MG63 (cell line): ENCODE measurements around the gene MGAT4A. TPM values are rescaled to one million over a fixed set of nuclear protein-coding genes. Genes with fewer than 3 reads are reported as not detected.

Source experiments
- DNase-seq: peaks from one replicate; pipeline ENCODE4 v3.0.0-alpha.2; 2020
- H3K27me3 ChIP-seq: fragments of 250-450 bp; sonication (Bioruptor Pico); 2 replicates; pipeline ENCODE4 v1.5.1; 2020; ENCODE audit warnings: mild to moderate bottlenecking, moderate library complexity
- H3K36me3 ChIP-seq: fragments of 250-450 bp; sonication (Bioruptor Pico); 2 replicates; pipeline ENCODE4 v1.5.1; 2020; ENCODE audit warnings: mild to moderate bottlenecking, moderate library complexity
- H3K4me3 ChIP-seq: fragments of 250-450 bp; sonication (Bioruptor Pico); 2 replicates; pipeline ENCODE4 v1.5.1; 2020; ENCODE audit warnings: mild to moderate bottlenecking, moderate library complexity
- H3K9me3 ChIP-seq: fragments of 250-450 bp; sonication (Bioruptor Pico); 2 replicates; pipeline ENCODE4 v1.5.1; 2020; ENCODE audit warnings: mild to moderate bottlenecking, moderate library complexity
- total RNA-seq: library from RNA; depleted of rRNA; stranded (reverse); fragments of >200 nt; shearing (Covaris generic); gene quantifications from 2 replicates; pipeline ENCODE4 v1.2.3, GENCODE V29; 2014; ENCODE audit warnings: low replicate concordance

MGAT4A gene
- total RNA-seq, 1 experiment from 2014 or later, result 2.2 TPM

GRCh38 chr2:98586551-98587140 lies 144.3 kb downstream of the MGAT4A start:
- no peaks in the 10 kb centered on the region for H3K9me3 ChIP-seq
- no peak overlapping the region for H3K4me3 ChIP-seq
- no peaks in the 10 kb centered on the region for H3K27me3 ChIP-seq
- H3K36me3 ChIP-seq, result no peaks in the 10 kb centered on the region; the same call in 1 of the 2 replicates
- no peak for DNase-seq

- Histone ChIP-seq H3K27me3 (no peaks in the 10 kb centered on the region), H3K36me3 (no peaks in the 10 kb centered on the region; the same call in 1 of the 2 replicates), H3K4me3 (no peak overlapping the region), H3K9me3 (no peaks in the 10 kb centered on the region)
- DNase-seq, result no peak
Observed at GRCh38 chr2:98585386-98585785, 145.5 kb downstream of the MGAT4A start.

GRCh38 chr2:98583816-98584618 lies 146.9 kb downstream of the MGAT4A start:
- H3K36me3 ChIP-seq, result no peaks in the 10 kb centered on the region
- H3K4me3 ChIP-seq, result no peak overlapping the region
- no peaks in the 10 kb centered on the region for H3K9me3 ChIP-seq
- DNase-seq, result no peak
- H3K27me3 ChIP-seq, result no peaks in the 10 kb centered on the region

- no peaks in the 10 kb centered on the region for H3K27me3 ChIP-seq
- no peaks in the 10 kb centered on the region for H3K36me3 ChIP-seq
- no peaks in the 10 kb centered on the region for H3K9me3 ChIP-seq
- no peak for DNase-seq
- H3K4me3 ChIP-seq, result no peak overlapping the region
Observed at GRCh38 chr2:98583276-98583675, 147.7 kb downstream of the MGAT4A start.

- H3K27me3 ChIP-seq, result no peaks in the 10 kb centered on the region
- no peaks in the 10 kb centered on the region for H3K36me3 ChIP-seq
- no peak for DNase-seq
- no peak overlapping the region for H3K4me3 ChIP-seq
- H3K9me3 ChIP-seq, result no peaks in the 10 kb centered on the region
Observed at GRCh38 chr2:98582523-98582922, 148.4 kb downstream of the MGAT4A start.

- no peaks in the 10 kb centered on the region for H3K27me3 ChIP-seq
- no peaks in the 10 kb centered on the region for H3K36me3 ChIP-seq
- DNase-seq, result no peak
- H3K4me3 ChIP-seq, result no peak overlapping the region
- no peaks in the 10 kb centered on the region for H3K9me3 ChIP-seq
Observed at GRCh38 chr2:98580656-98581284, 150.2 kb downstream of the MGAT4A start.

GRCh38 chr2:98579926-98580325 lies 151.0 kb downstream of the MGAT4A start:
- H3K36me3 ChIP-seq, result no peaks in the 10 kb centered on the region
- no peaks in the 10 kb centered on the region for H3K9me3 ChIP-seq
- no peaks in the 10 kb centered on the region for H3K27me3 ChIP-seq
- H3K4me3 ChIP-seq, result no peak overlapping the region
- no peak for DNase-seq

- no peaks in the 10 kb centered on the region for H3K27me3 ChIP-seq
- no peaks in the 10 kb centered on the region for H3K9me3 ChIP-seq
- H3K4me3 ChIP-seq, result no peak overlapping the region
- no peaks in the 10 kb centered on the region for H3K36me3 ChIP-seq
- DNase-seq, result no peak
Observed at GRCh38 chr2:98578231-98578630, 152.7 kb downstream of the MGAT4A start.

- Histone ChIP-seq H3K27me3 (no peaks in the 10 kb centered on the region), H3K9me3 (no peaks in the 10 kb centered on the region), H3K36me3 (no peaks in the 10 kb centered on the region), H3K4me3 (no peak overlapping the region)
- DNase-seq, result no peak
Observed at GRCh38 chr2:98577313-98577712, 153.6 kb downstream of the MGAT4A start.

- Histone ChIP-seq H3K36me3 (no peaks in the 10 kb centered on the region), H3K4me3 (no peak overlapping the region), H3K9me3 (no peaks in the 10 kb centered on the region), H3K27me3 (no peaks in the 10 kb centered on the region)
- DNase-seq, result no peak
Observed at GRCh38 chr2:98576666-98577312, 154.1 kb downstream of the MGAT4A start.

- DNase-seq, result no peak
- H3K27me3 ChIP-seq, result no peaks in the 10 kb centered on the region
- no peak overlapping the region for H3K4me3 ChIP-seq
- no peaks in the 10 kb centered on the region for H3K9me3 ChIP-seq
- peaks cover 3% of the 10 kb centered on the region; the same call in 1 of the 2 replicates for H3K36me3 ChIP-seq
Observed at GRCh38 chr2:98573426-98573825, 157.5 kb downstream of the MGAT4A start.

- Histone ChIP-seq H3K9me3 (no peaks in the 10 kb centered on the region), H3K36me3 (peaks cover 3% of the 10 kb centered on the region; the same call in 1 of the 2 replicates), H3K27me3 (no peaks in the 10 kb centered on the region), H3K4me3 (no peak overlapping the region)
- DNase-seq, result no peak
Observed at GRCh38 chr2:98572676-98573075, 158.3 kb downstream of the MGAT4A start.

GRCh38 chr2:98572211-98572610 lies 158.7 kb downstream of the MGAT4A start:
- no peak for DNase-seq
- Histone ChIP-seq H3K27me3 (no peaks in the 10 kb centered on the region), H3K36me3 (peaks cover 3% of the 10 kb centered on the region; the same call in 1 of the 2 replicates), H3K9me3 (no peaks in the 10 kb centered on the region), H3K4me3 (no peak overlapping the region)

GRCh38 chr2:98571796-98572195 lies 159.1 kb downstream of the MGAT4A start:
- Histone ChIP-seq H3K4me3 (no peak overlapping the region), H3K27me3 (no peaks in the 10 kb centered on the region), H3K36me3 (peaks cover 3% of the 10 kb centered on the region; the same call in 1 of the 2 replicates), H3K9me3 (no peaks in the 10 kb centered on the region)
- no peak for DNase-seq

- no peak for DNase-seq
- Histone ChIP-seq H3K27me3 (no peaks in the 10 kb centered on the region), H3K4me3 (no peak overlapping the region), H3K9me3 (no peaks in the 10 kb centered on the region), H3K36me3 (peaks cover 3% of the 10 kb centered on the region; the same call in 1 of the 2 replicates)
Observed at GRCh38 chr2:98571121-98571701, 159.7 kb downstream of the MGAT4A start.

- no peak overlapping the region for H3K4me3 ChIP-seq
- DNase-seq, result no peak
- H3K36me3 ChIP-seq, result peaks cover 3% of the 10 kb centered on the region; the same call in 1 of the 2 replicates
- H3K9me3 ChIP-seq, result no peaks in the 10 kb centered on the region
- no peaks in the 10 kb centered on the region for H3K27me3 ChIP-seq
Observed at GRCh38 chr2:98570356-98570755, 160.6 kb downstream of the MGAT4A start.

GRCh38 chr2:98569915-98570314 lies 161.0 kb downstream of the MGAT4A start:
- Histone ChIP-seq H3K27me3 (no peaks in the 10 kb centered on the region), H3K9me3 (no peaks in the 10 kb centered on the region), H3K36me3 (peaks cover 3% of the 10 kb centered on the region; the same call in 1 of the 2 replicates), H3K4me3 (no peak overlapping the region)
- DNase-seq, result no peak
